CD1c-positive myeloid dendritic cell (primary cell): ENCODE measurements around the gene MYH2.

Experiments
- DNase-seq: peaks from one replicate; pipeline ENCODE4 v3.0.0-alpha.2; 2016; ENCODE audit errors: extremely low spot score

The MYH2 gene

GRCh38 chr17:10516065-10516464 lies 33.4 kb downstream of the MYH2 start:
- DNase-seq = no peak

GRCh38 chr17:10513299-10514067 lies 36.0 kb downstream of the MYH2 start:
- no peak for DNase-seq

- no peak for DNase-seq
These were observed 36.6 kb downstream of the MYH2 start for GRCh38 chr17:10512856-10513255.

- no peak for DNase-seq
These were observed 49.5 kb downstream of the MYH2 start for GRCh38 chr17:10499950-10500349.

GRCh38 chr17:10492004-10492403 lies 57.5 kb downstream of the MYH2 start:
- DNase-seq = no peak

GRCh38 chr17:10482252-10482651 lies 67.2 kb downstream of the MYH2 start:
- no peak for DNase-seq

GRCh38 chr17:10477701-10478100 lies 71.8 kb downstream of the MYH2 start:
- no peak for DNase-seq

GRCh38 chr17:10474536-10474935 lies 74.9 kb downstream of the MYH2 start:
- no peak for DNase-seq

- no peak for DNase-seq
These were observed 77.6 kb downstream of the MYH2 start for GRCh38 chr17:10471858-10472257.
